MCF 10A (cell line): Measurements from ENCODE around the gene IRAK1BP1. TPM values are rescaled to one million over a fixed set of nuclear protein-coding genes. Genes with fewer than 3 reads are reported as not detected.

Experiments
- BruUV-seq: library from RNA; stranded (reverse); fragments of 400-500 nt; replicated peaks from 2 replicates; lab custom pipeline; 2021; lab: Mats Ljungman, UMichigan
- CTCF ChIA-PET: fragments of 300-600 bp; sonication (Branson Sonifier 250); formaldehyde crosslinking; extraction: SDS; loops from one replicate; lab custom pipeline; 2021; ENCODE audit warnings: antibody characterized with exemption, inconsistent platforms; lab: Yijun Ruan, JAX
- POLR2A ChIA-PET: fragments of 300-600, 350-650 bp; sonication (Branson Sonifier 250); formaldehyde crosslinking; extraction: SDS; loops from one replicate; lab custom pipeline; 2020; ENCODE audit warnings: antibody characterized with exemption, inconsistent platforms; lab: Yijun Ruan, JAX
- DNase-seq: peaks from one replicate; pipeline ENCODE4 v3.0.0-alpha.2; 2018; ENCODE audit not compliant: unreplicated experiment
- H3K27ac Mint-ChIP-seq: one replicate; pipeline ENCODE4 v1.8.0; 2022; ENCODE audit warnings: mild to moderate bottlenecking, low read depth, mixed read lengths; ENCODE audit not compliant: unreplicated experiment
- H3K27me3 Mint-ChIP-seq: one replicate; pipeline ENCODE4 v1.8.0; 2022; ENCODE audit warnings: mixed read lengths; ENCODE audit not compliant: insufficient read depth, unreplicated experiment
- H3K36me3 Mint-ChIP-seq: one replicate; pipeline ENCODE4 v1.8.0; 2022; ENCODE audit warnings: mild to moderate bottlenecking, moderate library complexity, mixed read lengths; ENCODE audit not compliant: insufficient read depth, unreplicated experiment
- H3K4me1 Mint-ChIP-seq: one replicate; pipeline ENCODE4 v1.8.0; 2022; ENCODE audit warnings: mixed read lengths; ENCODE audit not compliant: insufficient read depth, unreplicated experiment
- H3K4me3 Mint-ChIP-seq: one replicate; pipeline ENCODE4 v1.8.0; 2022; ENCODE audit warnings: mild to moderate bottlenecking, moderate library complexity, mixed read lengths; ENCODE audit not compliant: unreplicated experiment
- H3K9me3 Mint-ChIP-seq: one replicate; pipeline ENCODE4 v1.8.0; 2022; ENCODE audit warnings: mixed read lengths; ENCODE audit not compliant: unreplicated experiment
- intact Hi-C: fragments of 100-400 bp; cut with micrococcal nuclease; formaldehyde crosslinking; loops from 2 replicates; pipeline ENCODE4 v1.14.1; 2022
- total RNA-seq: library from RNA; stranded (reverse); gene quantifications from 2 replicates; pipeline ENCODE4 v1.2.3, GENCODE V29; 2022
- TF ChIP-seq, protein P1 (sequence below): fragments of 200-600 bp; IDR thresholded peaks from one replicate; pipeline ENCODE4 v1.8.0; 2022; ENCODE audit warnings: antibody characterized with exemption, mild to moderate bottlenecking; ENCODE audit not compliant: unreplicated experiment

IRAK1BP1 gene
- total RNA-seq, 1 experiment from 2014 or later: 6.6 TPM

DNA sequence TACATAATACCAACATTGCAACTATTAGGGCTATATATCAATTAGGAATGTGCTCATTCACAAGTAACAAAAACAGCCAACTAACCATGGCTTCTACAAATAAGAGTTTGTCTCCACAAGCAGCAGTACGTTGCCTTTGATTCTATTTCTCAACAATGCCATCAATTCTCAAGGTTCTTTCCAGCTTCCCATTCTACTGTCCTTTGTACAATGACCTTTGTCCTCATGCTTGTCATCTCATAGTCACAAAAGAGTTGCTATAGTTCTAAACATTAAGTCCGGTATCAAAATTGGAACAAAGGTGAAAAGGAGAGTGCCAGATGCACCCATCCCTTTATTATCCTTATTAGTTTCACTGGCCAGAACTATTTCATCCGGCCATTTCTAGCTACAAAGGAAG is 30.8 kb upstream of the IRAK1BP1 start:
- H3K9me3 Mint-ChIP-seq: no peaks in the 10 kb centered on the region
- no TSS peak for BruUV-seq
- POLR2A ChIA-PET: no interaction called here
- no peaks in the 10 kb centered on the region for H3K36me3 Mint-ChIP-seq
- H3K27me3 Mint-ChIP-seq: no peaks in the 10 kb centered on the region
- TF ChIP-seq, protein P1, sequence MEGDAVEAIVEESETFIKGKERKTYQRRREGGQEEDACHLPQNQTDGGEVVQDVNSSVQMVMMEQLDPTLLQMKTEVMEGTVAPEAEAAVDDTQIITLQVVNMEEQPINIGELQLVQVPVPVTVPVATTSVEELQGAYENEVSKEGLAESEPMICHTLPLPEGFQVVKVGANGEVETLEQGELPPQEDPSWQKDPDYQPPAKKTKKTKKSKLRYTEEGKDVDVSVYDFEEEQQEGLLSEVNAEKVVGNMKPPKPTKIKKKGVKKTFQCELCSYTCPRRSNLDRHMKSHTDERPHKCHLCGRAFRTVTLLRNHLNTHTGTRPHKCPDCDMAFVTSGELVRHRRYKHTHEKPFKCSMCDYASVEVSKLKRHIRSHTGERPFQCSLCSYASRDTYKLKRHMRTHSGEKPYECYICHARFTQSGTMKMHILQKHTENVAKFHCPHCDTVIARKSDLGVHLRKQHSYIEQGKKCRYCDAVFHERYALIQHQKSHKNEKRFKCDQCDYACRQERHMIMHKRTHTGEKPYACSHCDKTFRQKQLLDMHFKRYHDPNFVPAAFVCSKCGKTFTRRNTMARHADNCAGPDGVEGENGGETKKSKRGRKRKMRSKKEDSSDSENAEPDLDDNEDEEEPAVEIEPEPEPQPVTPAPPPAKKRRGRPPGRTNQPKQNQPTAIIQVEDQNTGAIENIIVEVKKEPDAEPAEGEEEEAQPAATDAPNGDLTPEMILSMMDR: no peak
- intact Hi-C loops: loop anchor here (10.0 kb wide), 1 partner anchor 1362 kb away; no protein-coding TSS in a partner anchor
- H3K4me3 Mint-ChIP-seq: no peak overlapping the region
- DNase-seq: no peak
- no peak overlapping the region for H3K27ac Mint-ChIP-seq
- no peaks in the 10 kb centered on the region for H3K4me1 Mint-ChIP-seq
- CTCF ChIA-PET: interaction anchor here (0.6 to 1.6 kb wide), 6 partner anchors 30 to 1371 kb away, joined by 3 to 5 read pairs (median 3); no protein-coding TSS in a partner anchor

DNA sequence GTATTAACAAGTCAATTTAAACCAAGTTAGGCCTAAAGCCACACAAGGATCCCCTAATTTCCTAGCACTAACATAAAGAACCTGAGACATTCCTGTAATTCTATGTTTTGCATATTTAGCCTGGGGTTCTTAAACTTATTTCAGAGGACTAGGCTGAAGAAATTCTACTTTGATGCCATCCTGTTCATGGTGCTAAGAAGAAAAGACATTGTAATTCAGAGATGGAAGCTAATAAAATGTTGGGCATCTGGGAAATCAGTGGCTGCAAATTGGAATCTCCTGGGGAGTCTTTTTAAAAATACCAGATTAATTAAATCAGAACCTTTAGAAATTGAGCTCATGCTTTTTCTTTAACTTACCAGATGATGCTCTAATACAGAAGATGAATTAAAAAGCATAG is 26.2 kb upstream of the IRAK1BP1 start:
- ChIA-PET CTCF (interaction anchor here (0.5 kb wide), 1 partner anchor 16 kb away, joined by 3 read pairs; no protein-coding TSS in a partner anchor), POLR2A (interaction anchor here (0.7 kb wide), 1 partner anchor 8 kb away, joined by 4 read pairs; no protein-coding TSS in a partner anchor)
- no TSS peak for BruUV-seq
- Mint-ChIP-seq H3K9me3 (no peaks in the 10 kb centered on the region), H3K27me3 (no peaks in the 10 kb centered on the region), H3K4me1 (no peaks in the 10 kb centered on the region), H3K27ac (no peak overlapping the region), H3K36me3 (no peaks in the 10 kb centered on the region), H3K4me3 (no peak overlapping the region)
- TF ChIP-seq, protein P1: no peak
- DNase-seq: no peak
- intact Hi-C loops: no loop called here

GRCh38 chr6:78842953-78843352 is 24.4 kb upstream of the IRAK1BP1 start:
- DNase-seq: no peak
- Mint-ChIP-seq H3K9me3 (no peaks in the 10 kb centered on the region), H3K4me1 (no peaks in the 10 kb centered on the region), H3K27me3 (no peaks in the 10 kb centered on the region), H3K36me3 (no peaks in the 10 kb centered on the region), H3K27ac (no peak overlapping the region), H3K4me3 (no peak overlapping the region)
- TF ChIP-seq, protein P1: no peak
- ChIA-PET POLR2A (interaction anchor here (1.0 kb wide), 1 partner anchor 33 kb away, joined by 3 read pairs; no protein-coding TSS in a partner anchor), CTCF (no interaction called here)
- no TSS peak for BruUV-seq
- intact Hi-C loops: no loop called here

DNA sequence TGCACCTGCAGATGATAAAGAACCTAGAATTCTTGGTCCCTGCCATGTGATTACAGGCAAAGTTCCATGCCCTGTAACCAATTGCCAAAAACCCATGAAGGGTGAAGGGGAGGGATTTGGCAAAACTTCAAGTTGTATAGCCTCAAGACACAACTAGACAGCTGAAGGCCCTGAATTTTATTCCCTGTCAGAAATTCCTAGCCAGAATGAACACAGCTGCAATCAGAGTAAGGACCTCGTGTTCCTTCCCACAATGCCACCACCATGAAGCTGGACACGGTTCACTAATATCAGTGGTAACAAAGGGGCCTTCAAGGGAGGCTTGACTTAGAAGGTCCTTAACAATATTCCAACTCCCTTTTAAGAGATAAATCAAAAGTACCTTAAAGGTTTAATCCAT is 22.5 kb upstream of the IRAK1BP1 start:
- Mint-ChIP-seq H3K9me3 (no peaks in the 10 kb centered on the region), H3K27ac (no peak overlapping the region), H3K4me3 (no peak overlapping the region), H3K27me3 (no peaks in the 10 kb centered on the region), H3K4me1 (no peaks in the 10 kb centered on the region), H3K36me3 (no peaks in the 10 kb centered on the region)
- TF ChIP-seq, protein P1: no peak
- ChIA-PET POLR2A (no interaction called here), CTCF (no interaction called here)
- no TSS peak for BruUV-seq
- DNase-seq: peak; percentile 32
- intact Hi-C loops: no loop called here
